Neural crest cell (in vitro differentiated cells): ENCODE results near the gene SPDYE4. TPM values are rescaled to one million over a fixed set of nuclear protein-coding genes. Genes with fewer than 3 reads are reported as not detected.

ENCODE experiments used
- DNase-seq: peaks from one replicate; pipeline ENCODE4 v3.0.0; 2021; ENCODE audit warnings: low read depth, mixed read lengths, low spot score
- H3K27ac Mint-ChIP-seq: one replicate; pipeline ENCODE4 v1.8.0; 2021; ENCODE audit warnings: mild to moderate bottlenecking, mixed read lengths; ENCODE audit not compliant: unreplicated experiment
- H3K27me3 Mint-ChIP-seq: 2 replicates; pipeline ENCODE4 v1.8.0; 2021; ENCODE audit warnings: low read depth, mild to moderate bottlenecking, mixed read lengths
- H3K36me3 Mint-ChIP-seq: 2 replicates; pipeline ENCODE4 v1.8.0; 2021; ENCODE audit warnings: low read depth, mild to moderate bottlenecking, mixed read lengths
- H3K4me1 Mint-ChIP-seq: 2 replicates; pipeline ENCODE4 v1.8.0; 2021; ENCODE audit warnings: mixed read lengths
- H3K4me3 Mint-ChIP-seq: one replicate; pipeline ENCODE4 v1.8.0; 2021; ENCODE audit warnings: mild to moderate bottlenecking, mixed read lengths
- H3K9me3 Mint-ChIP-seq: 2 replicates; pipeline ENCODE4 v1.8.0; 2021; ENCODE audit warnings: mixed read lengths
- total RNA-seq: library from RNA; stranded (reverse); gene quantifications from 2 replicates; pipeline ENCODE4 v1.2.1, GENCODE V29; 2021
- TF ChIP-seq, protein P1 (sequence below): fragments of 200-600 bp; sonication (generic); conservative IDR thresholded peaks from 2 replicates; pipeline ENCODE4 v1.5.0; 2021; ENCODE audit warnings: antibody characterized with exemption, mild to moderate bottlenecking

SPDYE4 gene
- total RNA-seq, 1 donor from 2014 or later = not detected

DNA sequence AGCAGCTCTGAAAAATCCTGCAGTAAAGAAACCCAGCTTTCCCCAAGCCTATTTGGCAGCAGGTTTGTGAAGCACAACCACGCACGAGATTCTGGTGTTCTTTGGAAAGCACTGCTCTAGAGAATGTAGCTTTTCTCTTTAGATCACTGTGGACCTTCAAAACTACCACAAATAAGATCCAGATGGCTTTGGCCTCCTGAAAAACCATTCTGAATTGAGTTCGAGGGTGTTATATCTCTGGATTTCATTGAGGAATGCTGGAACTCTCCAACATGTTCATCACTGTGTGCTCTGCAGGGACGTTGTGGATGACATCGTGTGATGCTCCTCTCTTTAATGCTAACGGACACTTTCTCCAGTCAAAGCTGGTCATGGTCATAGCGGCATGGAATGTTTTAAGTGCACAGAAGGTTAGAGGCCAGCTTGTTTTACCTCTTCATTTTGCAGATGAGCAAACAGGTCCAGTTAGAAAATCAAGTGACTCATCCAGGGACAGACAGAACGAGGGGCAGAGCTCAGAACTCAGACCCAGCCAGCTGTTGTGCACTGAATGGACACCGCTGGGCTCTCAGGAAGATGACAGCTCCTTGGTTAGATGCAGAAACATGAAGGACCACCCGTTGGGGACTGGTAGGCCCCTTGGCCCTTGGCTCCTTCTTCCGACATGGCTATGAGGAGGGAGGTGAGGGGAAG, 50.9 kb downstream of the SPDYE4 start:
- Mint-ChIP-seq H3K27ac (no peak overlapping the region), H3K4me3 (no peak overlapping the region), H3K4me1 (peaks cover 4% of the 10 kb centered on the region), H3K36me3 (no peaks in the 10 kb centered on the region), H3K27me3 (peaks cover 3% of the 10 kb centered on the region), H3K9me3 (peaks cover 14% of the 10 kb centered on the region)
- DNase-seq = no peak
- TF ChIP-seq, protein P1, sequence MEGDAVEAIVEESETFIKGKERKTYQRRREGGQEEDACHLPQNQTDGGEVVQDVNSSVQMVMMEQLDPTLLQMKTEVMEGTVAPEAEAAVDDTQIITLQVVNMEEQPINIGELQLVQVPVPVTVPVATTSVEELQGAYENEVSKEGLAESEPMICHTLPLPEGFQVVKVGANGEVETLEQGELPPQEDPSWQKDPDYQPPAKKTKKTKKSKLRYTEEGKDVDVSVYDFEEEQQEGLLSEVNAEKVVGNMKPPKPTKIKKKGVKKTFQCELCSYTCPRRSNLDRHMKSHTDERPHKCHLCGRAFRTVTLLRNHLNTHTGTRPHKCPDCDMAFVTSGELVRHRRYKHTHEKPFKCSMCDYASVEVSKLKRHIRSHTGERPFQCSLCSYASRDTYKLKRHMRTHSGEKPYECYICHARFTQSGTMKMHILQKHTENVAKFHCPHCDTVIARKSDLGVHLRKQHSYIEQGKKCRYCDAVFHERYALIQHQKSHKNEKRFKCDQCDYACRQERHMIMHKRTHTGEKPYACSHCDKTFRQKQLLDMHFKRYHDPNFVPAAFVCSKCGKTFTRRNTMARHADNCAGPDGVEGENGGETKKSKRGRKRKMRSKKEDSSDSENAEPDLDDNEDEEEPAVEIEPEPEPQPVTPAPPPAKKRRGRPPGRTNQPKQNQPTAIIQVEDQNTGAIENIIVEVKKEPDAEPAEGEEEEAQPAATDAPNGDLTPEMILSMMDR = no peak

DNA sequence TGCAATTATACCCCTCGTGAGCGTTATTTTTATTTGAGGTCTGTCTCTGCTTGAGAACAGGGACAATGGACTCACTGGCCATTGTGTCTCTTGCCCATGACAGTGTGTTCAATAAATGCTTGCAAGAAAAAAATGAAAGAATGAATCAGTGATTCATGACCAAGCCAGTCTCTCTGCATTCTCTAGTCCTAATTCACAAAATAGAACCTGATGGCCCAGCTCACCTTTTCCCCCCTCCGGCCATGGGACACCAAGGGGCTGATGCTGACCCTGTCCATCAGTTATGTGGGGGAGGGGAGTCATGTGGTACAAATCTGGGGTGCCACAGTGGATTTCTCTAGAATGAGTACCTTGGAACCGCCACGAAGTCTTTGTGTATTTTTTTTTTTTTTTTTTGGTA, 51.9 kb downstream of the SPDYE4 start:
- Mint-ChIP-seq H3K27me3 (peaks cover 3% of the 10 kb centered on the region), H3K27ac (no peak overlapping the region), H3K36me3 (no peaks in the 10 kb centered on the region), H3K4me3 (no peak overlapping the region), H3K4me1 (peaks cover 4% of the 10 kb centered on the region), H3K9me3 (peaks cover 14% of the 10 kb centered on the region)
- TF ChIP-seq, protein P1 = no peak
- DNase-seq = no peak

DNA sequence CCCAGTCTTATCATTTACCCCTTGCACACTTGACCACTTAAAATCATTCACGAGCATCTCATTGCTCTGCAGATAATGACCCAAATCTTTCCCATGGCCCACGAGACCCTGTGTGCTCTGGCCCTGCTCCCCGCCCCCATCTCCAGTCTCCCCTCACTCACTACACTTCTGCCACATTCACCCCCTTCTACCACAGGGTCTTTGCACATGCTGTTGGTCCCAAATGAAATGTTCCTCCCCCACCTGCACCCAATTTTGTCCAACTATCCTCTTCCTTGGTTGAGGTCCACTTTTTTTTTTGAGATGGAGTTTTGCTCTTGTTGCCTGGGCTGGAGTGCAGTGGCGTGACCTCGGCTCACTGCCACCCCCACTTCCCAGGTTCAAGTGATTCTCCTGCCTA, 52.9 kb downstream of the SPDYE4 start:
- Mint-ChIP-seq H3K36me3 (no peaks in the 10 kb centered on the region), H3K4me3 (no peak overlapping the region), H3K4me1 (peaks cover 4% of the 10 kb centered on the region), H3K27me3 (peaks cover 3% of the 10 kb centered on the region), H3K27ac (no peak overlapping the region), H3K9me3 (peaks cover 13% of the 10 kb centered on the region)
- TF ChIP-seq, protein P1 = no peak
- no peak for DNase-seq

DNA sequence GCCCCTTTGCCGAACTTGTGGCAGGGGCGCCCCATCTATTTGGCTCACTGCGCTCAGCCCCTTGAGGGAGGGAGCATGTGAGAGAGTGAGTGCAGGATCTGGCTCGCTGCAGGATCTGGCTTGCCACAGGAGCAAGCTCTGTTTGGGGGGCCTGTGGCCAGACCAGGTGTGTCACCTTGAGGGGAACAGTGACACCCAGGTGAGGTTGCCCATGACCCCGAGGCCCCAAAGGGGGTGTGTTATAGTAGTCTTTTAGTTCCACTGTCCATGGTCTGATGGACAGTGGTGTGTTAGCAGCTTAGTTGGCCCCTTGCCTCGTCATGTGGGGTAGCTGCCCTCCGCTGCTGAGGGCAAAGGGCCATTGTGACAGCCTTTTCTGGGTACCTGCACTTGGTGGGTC, 55.3 kb downstream of the SPDYE4 start:
- Mint-ChIP-seq H3K9me3 (peaks cover 7% of the 10 kb centered on the region), H3K27ac (no peak overlapping the region), H3K4me3 (no peak overlapping the region), H3K27me3 (peaks cover 3% of the 10 kb centered on the region), H3K36me3 (no peaks in the 10 kb centered on the region), H3K4me1 (peaks cover 17% of the 10 kb centered on the region)
- TF ChIP-seq, protein P1 = no peak
- DNase-seq = no peak

DNA sequence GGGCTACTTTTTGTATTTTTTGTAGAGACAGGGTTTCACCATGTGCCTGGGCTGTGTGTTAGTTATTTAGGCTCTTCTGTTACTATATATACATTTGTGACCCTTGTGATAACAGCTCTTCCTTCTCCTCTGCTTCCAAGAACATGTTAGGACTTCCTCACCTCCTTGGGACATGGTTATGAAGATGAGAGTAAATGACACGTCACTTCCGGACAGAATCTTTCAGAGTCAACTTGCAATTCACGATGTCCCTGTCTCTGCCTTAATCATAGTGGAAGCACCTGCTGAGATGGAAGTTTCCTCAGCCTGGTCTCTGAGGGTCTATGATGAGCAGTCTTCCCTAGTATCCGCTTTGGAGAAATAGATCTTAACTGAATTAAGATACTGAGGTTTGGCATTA, 56.6 kb downstream of the SPDYE4 start:
- TF ChIP-seq, protein P1 = no peak
- H3K4me3 Mint-ChIP-seq = no peak overlapping the region
- DNase-seq = no peak
- H3K27me3 Mint-ChIP-seq = peaks cover 3% of the 10 kb centered on the region
- peaks cover 27% of the 10 kb centered on the region for H3K4me1 Mint-ChIP-seq
- H3K27ac Mint-ChIP-seq = no peak overlapping the region
- H3K36me3 Mint-ChIP-seq = no peaks in the 10 kb centered on the region
- H3K9me3 Mint-ChIP-seq = peaks cover 7% of the 10 kb centered on the region
